Stimulated activated memory B cell treated with anti-CD40 and anti-IgM and Interleukin-4, amounts not matched to agents 10 μg/mL and 1 μg/mL and 100 μg/mL, for 72 hours (primary cell): Measurements from ENCODE around the gene TENM4.

Source experiments
- ATAC-seq: fragments of 150-1000 bp; cut with Tn5 transposase; 2 replicates; pipeline ENCODE4 v1.10.0; 2021
- H3K27ac Mint-ChIP-seq: one replicate; pipeline ENCODE4 v1.8.0; 2022; ENCODE audit warnings: mild to moderate bottlenecking, mixed read lengths
- H3K27me3 Mint-ChIP-seq: one replicate; pipeline ENCODE4 v1.8.0; 2022; ENCODE audit warnings: mixed read lengths
- H3K36me3 Mint-ChIP-seq: one replicate; pipeline ENCODE4 v1.8.0; 2022; ENCODE audit warnings: mixed read lengths
- H3K4me1 Mint-ChIP-seq: one replicate; pipeline ENCODE4 v1.8.0; 2022; ENCODE audit warnings: mixed read lengths
- H3K4me3 Mint-ChIP-seq: one replicate; pipeline ENCODE4 v1.8.0; 2022; ENCODE audit warnings: mild to moderate bottlenecking, moderate library complexity, mixed read lengths
- H3K9me3 Mint-ChIP-seq: one replicate; pipeline ENCODE4 v1.8.0; 2022; ENCODE audit warnings: mixed read lengths

Gene TENM4

GRCh38 chr11:79265756-79266322 lies 175.0 kb downstream of the TENM4 start:
- Mint-ChIP-seq H3K27ac (no peak overlapping the region), H3K36me3 (no peaks in the 10 kb centered on the region), H3K27me3 (no peaks in the 10 kb centered on the region), H3K4me3 (no peak overlapping the region), H3K4me1 (no peaks in the 10 kb centered on the region), H3K9me3 (no peaks in the 10 kb centered on the region)
- ATAC-seq, result no peak

DNA sequence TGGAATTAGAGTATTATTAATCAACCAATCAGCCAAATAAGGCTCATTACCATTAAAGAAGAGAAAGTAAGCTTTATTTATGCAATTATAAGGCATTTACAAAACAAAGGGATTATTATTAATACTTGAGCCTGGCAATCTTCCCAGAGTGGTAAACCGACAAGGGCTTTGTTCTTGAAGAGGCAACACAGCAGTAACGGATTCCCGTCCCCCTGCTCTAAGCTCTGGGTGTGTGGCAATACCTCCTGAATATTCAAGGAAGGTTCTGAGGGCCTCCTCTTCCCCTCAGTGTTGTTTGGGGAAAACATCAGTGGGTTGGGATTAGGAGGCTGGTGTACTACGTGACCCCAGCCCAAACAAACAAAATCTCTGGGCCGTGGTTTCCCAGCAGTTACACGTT lies 176.5 kb downstream of the TENM4 start:
- no peaks in the 10 kb centered on the region for H3K27me3 Mint-ChIP-seq
- ATAC-seq, result no peak
- no peaks in the 10 kb centered on the region for H3K36me3 Mint-ChIP-seq
- H3K27ac Mint-ChIP-seq, result no peak overlapping the region
- H3K4me1 Mint-ChIP-seq, result no peaks in the 10 kb centered on the region
- no peak overlapping the region for H3K4me3 Mint-ChIP-seq
- peaks cover 4% of the 10 kb centered on the region for H3K9me3 Mint-ChIP-seq

- ATAC-seq, result no peak
- Mint-ChIP-seq H3K9me3 (peaks cover 5% of the 10 kb centered on the region), H3K27ac (no peak overlapping the region), H3K36me3 (no peaks in the 10 kb centered on the region), H3K4me1 (no peaks in the 10 kb centered on the region), H3K4me3 (no peak overlapping the region), H3K27me3 (no peaks in the 10 kb centered on the region)
These were observed 177.8 kb downstream of the TENM4 start for GRCh38 chr11:79263001-79263400.

DNA sequence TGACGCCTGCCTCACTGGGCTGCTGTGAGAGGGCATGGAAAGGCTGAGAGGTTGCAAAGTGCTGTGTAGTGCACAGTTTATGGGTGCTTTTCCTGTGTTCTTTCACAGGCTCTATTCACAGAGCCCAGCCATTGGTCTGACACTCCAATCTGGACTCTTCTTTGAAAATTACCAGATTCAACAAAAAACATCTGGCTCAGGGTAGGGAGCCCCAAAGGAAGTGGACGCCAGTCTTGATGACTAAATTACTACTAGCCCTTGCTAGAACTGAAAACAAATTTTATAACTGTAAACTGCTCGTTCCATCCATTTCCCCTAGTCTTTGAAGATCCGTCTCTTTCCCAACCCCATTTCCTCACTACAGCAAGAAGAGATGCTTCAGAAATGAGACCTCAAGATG lies 178.6 kb downstream of the TENM4 start:
- no peaks in the 10 kb centered on the region for H3K4me1 Mint-ChIP-seq
- no peak overlapping the region for H3K4me3 Mint-ChIP-seq
- no peak for ATAC-seq
- no peaks in the 10 kb centered on the region for H3K36me3 Mint-ChIP-seq
- no peak overlapping the region for H3K27ac Mint-ChIP-seq
- peaks cover 5% of the 10 kb centered on the region for H3K9me3 Mint-ChIP-seq
- no peaks in the 10 kb centered on the region for H3K27me3 Mint-ChIP-seq

DNA sequence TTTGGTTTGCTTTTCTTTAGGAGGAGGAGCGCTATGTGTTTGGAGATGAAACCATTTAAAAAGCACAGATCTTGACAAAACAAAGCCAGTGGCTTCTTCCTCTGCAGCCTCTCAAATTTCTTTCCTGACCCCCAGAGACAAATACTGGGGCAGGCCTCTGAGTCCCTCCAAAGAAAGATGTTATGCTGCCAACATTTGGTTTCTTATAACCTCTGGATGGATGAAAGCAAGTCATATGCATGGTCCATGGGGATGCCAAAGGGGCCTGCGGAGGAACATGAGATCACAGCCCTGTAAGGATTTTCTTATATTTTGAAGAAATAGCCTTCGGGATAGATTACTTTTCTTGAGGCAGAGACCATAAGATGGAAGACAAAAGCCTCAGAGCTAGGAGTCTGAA lies 179.1 kb downstream of the TENM4 start:
- H3K27me3 Mint-ChIP-seq, result no peaks in the 10 kb centered on the region
- ATAC-seq, result no peak
- peaks cover 5% of the 10 kb centered on the region for H3K9me3 Mint-ChIP-seq
- H3K36me3 Mint-ChIP-seq, result no peaks in the 10 kb centered on the region
- no peak overlapping the region for H3K4me3 Mint-ChIP-seq
- no peaks in the 10 kb centered on the region for H3K4me1 Mint-ChIP-seq
- H3K27ac Mint-ChIP-seq, result no peak overlapping the region

- Mint-ChIP-seq H3K4me3 (no peak overlapping the region), H3K36me3 (no peaks in the 10 kb centered on the region), H3K27me3 (peaks cover 2% of the 10 kb centered on the region), H3K4me1 (no peaks in the 10 kb centered on the region), H3K27ac (no peak overlapping the region), H3K9me3 (peaks cover 5% of the 10 kb centered on the region)
- no peak for ATAC-seq
These were observed 181.0 kb downstream of the TENM4 start for GRCh38 chr11:79259800-79260199.

- Mint-ChIP-seq H3K36me3 (no peaks in the 10 kb centered on the region), H3K27ac (no peak overlapping the region), H3K27me3 (peaks cover 8% of the 10 kb centered on the region), H3K4me3 (no peak overlapping the region), H3K4me1 (no peaks in the 10 kb centered on the region), H3K9me3 (peaks cover 5% of the 10 kb centered on the region)
- ATAC-seq, result no peak
These were observed 182.3 kb downstream of the TENM4 start for GRCh38 chr11:79258576-79258975.

DNA sequence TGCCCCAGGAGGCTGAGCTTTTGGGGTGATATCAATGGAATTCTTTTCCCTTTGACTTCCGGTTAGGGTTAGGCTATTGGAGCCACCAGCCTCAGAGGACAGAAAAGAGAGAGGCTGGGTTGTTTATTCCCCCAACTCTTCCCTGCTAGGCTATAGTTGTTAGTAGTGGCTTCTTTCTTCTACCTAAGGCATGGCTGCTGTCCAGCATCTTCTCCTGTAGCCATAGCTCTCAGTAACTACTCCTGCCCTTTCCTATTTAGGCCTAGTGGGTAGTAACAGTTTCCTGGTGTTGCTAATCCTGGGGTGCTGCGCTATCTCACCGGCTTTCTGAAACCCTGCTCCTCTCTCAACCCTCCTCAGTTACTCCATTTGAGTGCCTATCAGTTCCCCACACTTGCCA lies 184.9 kb downstream of the TENM4 start:
- Mint-ChIP-seq H3K27me3 (peaks cover 8% of the 10 kb centered on the region), H3K36me3 (no peaks in the 10 kb centered on the region), H3K4me3 (no peak overlapping the region), H3K9me3 (peaks cover 7% of the 10 kb centered on the region), H3K4me1 (no peaks in the 10 kb centered on the region), H3K27ac (no peak overlapping the region)
- ATAC-seq, result no peak

- Mint-ChIP-seq H3K36me3 (no peaks in the 10 kb centered on the region), H3K4me3 (no peak overlapping the region), H3K27me3 (peaks cover 8% of the 10 kb centered on the region), H3K9me3 (peaks cover 3% of the 10 kb centered on the region), H3K27ac (no peak overlapping the region), H3K4me1 (no peaks in the 10 kb centered on the region)
- no peak for ATAC-seq
These were observed 187.6 kb downstream of the TENM4 start for GRCh38 chr11:79253280-79253679.

GRCh38 chr11:79249295-79249993 lies 191.4 kb downstream of the TENM4 start:
- H3K4me3 Mint-ChIP-seq, result no peak overlapping the region
- no peak overlapping the region for H3K27ac Mint-ChIP-seq
- ATAC-seq, result no peak
- peaks cover 3% of the 10 kb centered on the region for H3K9me3 Mint-ChIP-seq
- peaks cover 13% of the 10 kb centered on the region for H3K27me3 Mint-ChIP-seq
- no peaks in the 10 kb centered on the region for H3K36me3 Mint-ChIP-seq
- H3K4me1 Mint-ChIP-seq, result no peaks in the 10 kb centered on the region

GRCh38 chr11:79244798-79245197 lies 196.0 kb downstream of the TENM4 start:
- no peak overlapping the region for H3K4me3 Mint-ChIP-seq
- no peaks in the 10 kb centered on the region for H3K9me3 Mint-ChIP-seq
- H3K27ac Mint-ChIP-seq, result no peak overlapping the region
- peaks cover 31% of the 10 kb centered on the region for H3K27me3 Mint-ChIP-seq
- no peaks in the 10 kb centered on the region for H3K36me3 Mint-ChIP-seq
- ATAC-seq, result no peak
- no peaks in the 10 kb centered on the region for H3K4me1 Mint-ChIP-seq

GRCh38 chr11:79244241-79244772 lies 196.5 kb downstream of the TENM4 start:
- no peak for ATAC-seq
- Mint-ChIP-seq H3K4me1 (no peaks in the 10 kb centered on the region), H3K27me3 (peaks cover 31% of the 10 kb centered on the region)

DNA sequence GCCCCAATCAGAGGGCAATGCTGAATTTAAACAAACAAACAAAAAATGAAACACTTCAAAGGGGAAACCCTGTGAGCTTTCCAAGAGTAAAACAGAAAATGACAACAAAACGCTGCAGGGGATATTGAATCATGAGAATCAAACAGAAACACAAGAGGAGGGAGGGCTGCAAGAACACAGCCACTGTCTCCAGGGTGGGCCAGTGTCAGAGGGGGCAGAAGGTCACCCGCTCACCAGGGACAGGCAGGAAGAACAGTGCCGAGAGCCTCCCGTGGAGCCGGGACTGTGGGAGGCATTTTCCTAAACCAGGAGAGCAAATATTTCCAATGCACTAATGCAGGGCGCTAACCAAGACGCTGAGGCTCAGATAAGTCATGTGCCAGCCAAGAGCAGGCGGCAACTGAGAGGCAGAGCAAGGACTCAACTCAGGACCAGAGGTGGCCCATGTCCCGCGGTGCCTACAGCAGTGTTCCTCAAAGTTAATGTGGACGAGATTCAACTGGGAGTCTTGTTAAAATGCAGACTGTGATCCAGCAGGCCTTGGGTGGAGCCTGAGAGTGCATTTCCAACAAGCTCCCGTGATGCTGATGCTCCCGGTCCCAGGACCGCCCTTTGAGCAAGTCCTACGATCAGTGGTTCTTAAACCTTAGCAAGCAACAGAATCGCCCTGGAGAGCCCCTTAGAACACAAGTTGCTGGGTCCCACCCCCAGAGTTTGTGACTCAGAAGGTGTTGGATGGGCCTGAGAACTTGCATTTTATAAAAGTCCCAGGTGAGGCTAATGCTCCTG lies 197.2 kb downstream of the TENM4 start:
- H3K4me1 Mint-ChIP-seq, result no peaks in the 10 kb centered on the region
- H3K27me3 Mint-ChIP-seq, result peaks cover 31% of the 10 kb centered on the region
- no peaks in the 10 kb centered on the region for H3K36me3 Mint-ChIP-seq
- no peak overlapping the region for H3K27ac Mint-ChIP-seq
- ATAC-seq, result no peak
- H3K9me3 Mint-ChIP-seq, result no peaks in the 10 kb centered on the region
- no peak overlapping the region for H3K4me3 Mint-ChIP-seq

More at GRCh38 chr11:79244241-79244772, 196.5 kb downstream of the TENM4 start:
- no peak overlapping the region for H3K4me3 Mint-ChIP-seq
- no peak overlapping the region for H3K27ac Mint-ChIP-seq
- no peaks in the 10 kb centered on the region for H3K9me3 Mint-ChIP-seq
- H3K36me3 Mint-ChIP-seq, result no peaks in the 10 kb centered on the region

- Mint-ChIP-seq H3K27ac (no peak overlapping the region), H3K27me3 (peaks cover 31% of the 10 kb centered on the region)
- ATAC-seq, result no peak
These were observed 198.2 kb downstream of the TENM4 start for GRCh38 chr11:79242616-79243015.

GRCh38 chr11:79241852-79242241 lies 199.0 kb downstream of the TENM4 start:
- Mint-ChIP-seq H3K4me3 (no peak overlapping the region), H3K36me3 (no peaks in the 10 kb centered on the region), H3K4me1 (no peaks in the 10 kb centered on the region), H3K27me3 (peaks cover 31% of the 10 kb centered on the region), H3K9me3 (no peaks in the 10 kb centered on the region), H3K27ac (no peak overlapping the region)
- ATAC-seq, result no peak

More at GRCh38 chr11:79242616-79243015, 198.2 kb downstream of the TENM4 start:
- Mint-ChIP-seq H3K4me1 (no peaks in the 10 kb centered on the region), H3K9me3 (no peaks in the 10 kb centered on the region), H3K36me3 (no peaks in the 10 kb centered on the region), H3K4me3 (no peak overlapping the region)
